MM.1S (cell line): ENCODE measurements around the gene ACTR2.

Experiments used
- DNase-seq: peaks from one replicate; pipeline ENCODE4 v3.0.0-alpha.2; 2015
- H2AFZ ChIP-seq: fragments of 300-600 bp; sonication (generic); 2 replicates; pipeline ENCODE4 v1.6.0; 2016; ENCODE audit warnings: antibody characterized with exemption, low read length
- H3F3A ChIP-seq: fragments of 300-600 bp; sonication (generic); 2 replicates; pipeline ENCODE4 v1.6.1; 2016; ENCODE audit warnings: mild to moderate bottlenecking, antibody characterized with exemption, low read length, moderate library complexity, mixed read lengths; ENCODE audit not compliant: insufficient read depth
- H3K27ac ChIP-seq: fragments of 300-600 bp; sonication (generic); 2 replicates; pipeline ENCODE4 v1.5.1; 2016; ENCODE audit warnings: mild to moderate bottlenecking, low read length
- H3K27me3 ChIP-seq: fragments of 300-600 bp; sonication (generic); replicated peaks from 2 replicates; pipeline ENCODE4 v1.6.0; 2016; ENCODE audit warnings: low read length; ENCODE audit not compliant: insufficient read depth
- H3K36me3 ChIP-seq: fragments of 300-600 bp; sonication (generic); replicated peaks from 2 replicates; pipeline ENCODE4 v1.6.1; 2016; ENCODE audit warnings: mild to moderate bottlenecking, low read length, mixed read lengths; ENCODE audit not compliant: insufficient read depth
- H3K4me1 ChIP-seq: fragments of 300-600 bp; sonication (generic); 2 replicates; pipeline ENCODE4 v1.6.1; 2016; ENCODE audit warnings: low read length, mixed read lengths
- H3K4me2 ChIP-seq: fragments of 300-600 bp; sonication (generic); 2 replicates; pipeline ENCODE4 v1.6.0; 2016; ENCODE audit warnings: low read depth, low read length
- H3K4me3 ChIP-seq: fragments of 300-600 bp; sonication (generic); 2 replicates; pipeline ENCODE4 v1.5.1; 2016; ENCODE audit warnings: low read length, mixed read lengths
- H3K79me2 ChIP-seq: fragments of 300-600 bp; sonication (generic); 2 replicates; pipeline ENCODE4 v1.6.1; 2016; ENCODE audit warnings: mixed run types, low read length, mixed read lengths
- H3K9ac ChIP-seq: fragments of 300-600 bp; sonication (generic); 2 replicates; pipeline ENCODE4 v1.6.1; 2016; ENCODE audit warnings: low read length, mixed read lengths
- H3K9me2 ChIP-seq: fragments of 300-600 bp; sonication (generic); replicated peaks from 2 replicates; pipeline ENCODE4 v1.6.1; 2016; ENCODE audit warnings: mild to moderate bottlenecking, low read length, mixed read lengths; ENCODE audit not compliant: insufficient read depth
- H3K9me3 ChIP-seq: fragments of 300-600 bp; sonication (generic); replicated peaks from 2 replicates; pipeline ENCODE4 v1.6.1; 2016; ENCODE audit warnings: mild to moderate bottlenecking, low read length, mixed read lengths; ENCODE audit not compliant: insufficient read depth
- H4K20me1 ChIP-seq: fragments of 300-600 bp; sonication (generic); 2 replicates; pipeline ENCODE4 v1.6.1; 2016; ENCODE audit warnings: mild to moderate bottlenecking, low read length, moderate library complexity, mixed read lengths; ENCODE audit not compliant: insufficient read depth
- CTCF ChIP-seq: fragments of 300-600 bp; sonication (generic); IDR thresholded peaks from 2 replicates; pipeline ENCODE4 v1.5.1; 2016; ENCODE audit warnings: antibody characterized with exemption, low read length, mixed read lengths
- EZH2 ChIP-seq: fragments of 300-600 bp; sonication (generic); optimal IDR thresholded peaks from 2 replicates; pipeline ENCODE3; 2017; ENCODE audit warnings: low read depth, mild to moderate bottlenecking, antibody characterized with exemption, low read length, mixed read lengths
- EZH2phosphoT487 ChIP-seq: fragments of 300-600 bp; sonication (generic); IDR thresholded peaks from 2 replicates; pipeline ENCODE4 v1.6.1; 2018; ENCODE audit warnings: antibody characterized with exemption, low read length

The ACTR2 gene

GRCh38 chr2:65275141-65275915 is 47.7 kb downstream of the ACTR2 start:
- no peak overlapping the region for H3K4me2 ChIP-seq
- H3F3A ChIP-seq = no peaks in the 10 kb centered on the region
- no peaks in the 10 kb centered on the region for H4K20me1 ChIP-seq
- no peaks in the 10 kb centered on the region for H3K27me3 ChIP-seq
- H3K27ac ChIP-seq = no peak overlapping the region
- H3K4me3 ChIP-seq = no peak overlapping the region
- no peaks in the 10 kb centered on the region; the same call in 1 of the 2 replicates for H3K36me3 ChIP-seq
- H3K9me2 ChIP-seq = no peaks in the 10 kb centered on the region
- TF ChIP-seq EZH2phosphoT487 (no peak), CTCF (no peak), EZH2 (no peak)
- DNase-seq = no peak
- H3K79me2 ChIP-seq = no peaks in the 10 kb centered on the region
- H3K4me1 ChIP-seq = peaks cover 4% of the 10 kb centered on the region; the same call in 1 of the 2 replicates
- no peaks in the 10 kb centered on the region for H3K9me3 ChIP-seq
- no peak overlapping the region for H2AFZ ChIP-seq
- no peak overlapping the region for H3K9ac ChIP-seq

- no peak for DNase-seq
- H3K27ac ChIP-seq = no peak overlapping the region
- no peak overlapping the region for H3K9ac ChIP-seq
Measured at GRCh38 chr2:65276609-65277008, 49.0 kb downstream of the ACTR2 start.

GRCh38 chr2:65277118-65277517 is 49.5 kb downstream of the ACTR2 start:
- H2AFZ ChIP-seq = no peak overlapping the region
- H3K4me1 ChIP-seq = peaks cover 4% of the 10 kb centered on the region; the same call in 1 of the 2 replicates
- no peaks in the 10 kb centered on the region; the same call in 1 of the 2 replicates for H3K36me3 ChIP-seq
- H3K27me3 ChIP-seq = no peaks in the 10 kb centered on the region
- H3K4me2 ChIP-seq = no peak overlapping the region
- no peak overlapping the region for H3K9ac ChIP-seq
- TF ChIP-seq EZH2 = no peak
- no peak for TF ChIP-seq CTCF
- no peak for TF ChIP-seq EZH2phosphoT487
- H3K27ac ChIP-seq = no peak overlapping the region
- no peak for DNase-seq
- no peaks in the 10 kb centered on the region for H3K79me2 ChIP-seq
- H3F3A ChIP-seq = no peaks in the 10 kb centered on the region
- no peak overlapping the region for H3K4me3 ChIP-seq
- H3K9me2 ChIP-seq = no peaks in the 10 kb centered on the region
- H3K9me3 ChIP-seq = no peaks in the 10 kb centered on the region
- H4K20me1 ChIP-seq = no peaks in the 10 kb centered on the region

More at GRCh38 chr2:65276609-65277008, 49.0 kb downstream of the ACTR2 start:
- no peaks in the 10 kb centered on the region; the same call in 1 of the 2 replicates for H3K36me3 ChIP-seq
- H3K4me2 ChIP-seq = no peak overlapping the region
- H3K79me2 ChIP-seq = no peaks in the 10 kb centered on the region
- no peaks in the 10 kb centered on the region for H3K9me2 ChIP-seq
- H3F3A ChIP-seq = no peaks in the 10 kb centered on the region
- H3K27me3 ChIP-seq = no peaks in the 10 kb centered on the region
- H2AFZ ChIP-seq = no peak overlapping the region
- TF ChIP-seq CTCF (no peak), EZH2 (no peak), EZH2phosphoT487 (no peak)
- peaks cover 4% of the 10 kb centered on the region; the same call in 1 of the 2 replicates for H3K4me1 ChIP-seq
- H3K4me3 ChIP-seq = no peak overlapping the region
- H3K9me3 ChIP-seq = no peaks in the 10 kb centered on the region
- H4K20me1 ChIP-seq = no peaks in the 10 kb centered on the region
